ENCODE results near the gene PANX2. TPM values are rescaled to one million over a fixed set of nuclear protein-coding genes. Genes with fewer than 3 reads are reported as not detected.
"Not testable (repeated sequence)": the region's sequence is repeated elsewhere in the genome, so short reads cannot be mapped to it uniquely, and the experiment has no call there.

Gene PANX2
- total RNA-seq, 1 donor from 2014 or later: 0.43 TPM

DNA sequence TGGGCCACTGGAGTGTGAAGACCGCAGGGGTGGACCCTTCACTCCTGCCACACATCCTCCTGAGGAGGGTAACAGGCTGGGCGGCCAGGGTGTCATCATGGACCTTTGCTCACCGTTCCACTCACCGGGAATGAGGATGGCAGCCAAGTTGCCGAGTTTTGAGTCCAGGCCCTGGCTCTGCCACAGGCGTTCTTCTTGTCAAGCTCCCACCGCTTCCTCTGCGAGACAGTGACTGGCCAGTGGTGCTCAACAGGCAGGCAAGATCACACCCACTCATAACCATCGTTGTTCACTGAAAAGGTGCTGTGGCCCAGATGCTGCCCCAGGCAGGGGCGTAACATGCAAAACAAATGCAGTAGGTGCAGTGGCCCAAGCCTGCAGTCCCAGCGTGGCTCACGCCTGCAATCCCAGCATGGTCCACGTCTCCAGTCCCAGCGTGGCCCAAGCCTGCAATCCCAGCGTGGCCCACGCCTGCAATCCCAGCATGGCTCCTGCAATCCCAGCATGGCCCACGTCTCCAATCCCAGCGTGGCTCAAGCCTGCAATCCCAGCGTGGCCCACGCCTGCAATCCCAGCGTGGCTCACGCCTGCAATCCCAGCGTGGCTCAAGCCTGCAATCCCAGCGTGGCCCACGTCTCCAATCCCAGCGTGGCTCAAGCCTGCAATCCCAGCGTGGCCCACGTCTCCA lies 5.0 kb upstream of the PANX2 start:
- no peak for ATAC-seq (ENCODE audit: poor library complexity)
- DNase-seq: no peak
- intact Hi-C loops (cut with DNase I): no loop called here

DNA sequence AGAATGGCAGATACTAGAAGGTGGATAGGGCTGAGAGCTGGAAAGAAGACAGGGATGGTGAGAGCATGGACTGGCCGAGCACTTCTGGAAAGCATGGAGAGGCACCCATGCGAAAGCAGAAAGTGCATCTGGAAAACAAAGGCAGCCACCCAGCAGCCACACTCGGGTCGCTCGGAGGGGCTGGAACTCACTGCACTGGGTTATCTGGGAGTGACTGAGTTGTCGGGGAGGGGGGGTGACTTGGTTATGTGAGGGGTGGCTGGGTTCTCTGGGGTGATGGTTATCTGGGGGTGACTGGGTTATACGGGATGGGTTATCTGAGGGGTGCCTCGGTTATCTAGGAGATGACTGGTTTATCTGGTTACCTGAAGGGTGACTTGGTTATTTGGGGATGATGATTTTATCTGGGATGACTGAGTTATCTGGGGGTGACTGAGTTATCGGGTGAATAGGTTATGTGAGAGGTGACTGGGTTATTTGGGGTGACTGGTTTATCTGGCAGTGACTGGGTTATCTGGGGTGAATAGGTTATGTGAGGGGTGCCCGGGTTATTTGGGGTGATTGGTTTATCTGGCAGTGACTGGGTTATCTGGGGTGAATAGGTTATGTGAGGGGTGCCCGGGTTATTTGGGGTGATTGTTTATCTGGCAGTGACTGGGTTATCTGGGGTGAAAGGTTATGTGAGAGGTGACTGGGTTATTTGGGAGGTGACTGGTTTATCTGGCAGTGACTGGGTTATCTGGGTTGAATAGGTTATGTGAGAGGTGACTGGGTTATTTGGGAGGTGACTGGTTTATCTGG lies 2.6 kb upstream of the PANX2 start:
- ATAC-seq (ENCODE audit: poor library complexity) (no peak), DNase-seq (no peak)
- intact Hi-C loops (cut with DNase I): no loop called here

DNA sequence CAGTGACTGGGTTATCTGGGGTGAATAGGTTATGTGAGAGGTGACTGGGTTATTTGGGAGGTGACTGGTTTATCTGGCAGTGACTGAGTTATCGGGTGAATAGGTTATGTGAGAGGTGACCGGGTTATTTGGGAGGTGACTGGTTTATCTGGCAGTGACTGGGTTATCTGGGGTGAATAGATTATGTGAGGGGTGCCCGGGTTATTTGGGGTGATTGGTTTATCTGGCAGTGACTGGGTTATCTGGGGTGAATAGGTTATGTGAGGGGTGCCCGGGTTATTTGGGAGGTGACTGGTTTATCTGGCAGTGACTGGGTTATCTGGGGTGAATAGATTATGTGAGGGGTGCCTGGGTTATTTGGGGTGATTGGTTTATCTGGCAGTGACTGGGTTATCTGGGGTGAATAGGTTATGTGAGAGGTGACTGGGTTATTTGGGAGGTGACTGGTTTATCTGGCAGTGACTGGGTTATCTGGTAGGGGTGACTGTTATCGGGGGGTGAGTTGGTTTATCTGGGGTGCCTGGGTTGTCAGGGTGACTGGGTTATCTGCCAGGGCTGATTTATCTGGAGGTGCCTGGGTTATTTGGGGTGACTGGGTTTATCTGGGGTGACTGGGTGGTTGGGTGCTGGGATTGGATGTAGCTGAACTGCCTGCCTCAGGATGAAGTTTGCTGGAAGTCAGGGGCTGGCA lies 1.9 kb upstream of the PANX2 start:
- ATAC-seq (ENCODE audit: poor library complexity); intact Hi-C loops (cut with DNase I): not testable (repeated sequence)

DNA sequence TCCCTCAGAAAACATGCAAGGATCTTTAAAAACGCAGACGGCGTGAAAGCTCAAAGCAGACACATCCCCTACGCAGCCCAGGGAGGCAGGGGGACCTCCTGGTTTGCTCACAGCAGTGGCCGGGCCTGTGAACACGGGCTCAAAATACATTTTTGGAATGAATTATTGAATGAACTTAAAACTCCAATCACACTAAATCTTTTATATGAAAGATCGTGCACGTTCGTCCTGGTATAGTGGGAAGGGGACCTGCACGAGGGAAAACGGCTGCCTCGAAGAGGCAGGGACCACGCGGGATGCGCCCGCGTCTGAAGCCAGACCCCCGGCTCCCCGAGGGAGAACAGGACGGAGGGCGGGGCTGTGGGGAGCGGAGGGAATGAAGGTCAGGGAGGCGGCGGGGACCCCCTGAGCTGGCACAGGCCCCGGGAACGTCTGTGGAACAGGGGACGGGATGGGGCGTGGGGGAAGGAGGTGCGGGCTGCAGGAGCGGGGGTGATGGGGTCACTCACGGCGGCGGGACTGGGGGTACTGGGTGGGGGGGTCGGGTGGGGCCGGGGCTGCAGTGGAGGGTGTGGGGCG lies 1.3 kb upstream of the PANX2 start:
- ATAC-seq (ENCODE audit: poor library complexity) (no peak), DNase-seq (no peak)
- intact Hi-C loops (cut with DNase I): no loop called here

More for the DNA sequence above, 1.9 kb upstream of the PANX2 start:
- DNase-seq: not testable (repeated sequence)

DNA sequence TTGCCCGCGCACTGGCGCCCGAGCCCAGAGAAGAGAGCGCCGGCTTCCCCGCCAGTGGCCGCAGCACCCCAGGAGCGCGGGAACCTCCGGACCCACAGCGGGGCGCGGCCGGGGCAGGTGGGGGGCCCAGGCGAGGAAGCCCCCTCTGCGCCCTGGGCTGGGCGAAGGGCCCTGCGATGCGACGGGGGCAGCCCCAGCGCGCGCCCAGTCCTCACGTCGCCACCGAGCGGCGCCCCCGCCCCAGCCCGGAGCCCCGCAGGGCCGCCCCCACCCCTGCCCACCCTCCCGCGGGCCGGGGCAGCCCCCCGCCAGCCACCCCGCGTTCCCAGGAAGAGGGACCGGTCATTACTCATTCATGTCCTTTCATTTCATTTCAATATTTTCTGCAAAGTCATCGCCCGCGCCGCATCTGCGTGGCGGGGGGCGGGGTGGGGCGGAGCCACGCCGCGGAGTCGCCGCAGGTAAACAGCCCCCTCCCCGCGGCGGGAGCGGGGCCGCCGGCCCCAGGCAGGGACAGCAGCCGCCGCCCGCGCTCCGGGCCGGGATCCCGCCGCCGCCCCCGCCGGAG lies 673 bp upstream of the PANX2 start:
- no peak for DNase-seq
- intact Hi-C loops (cut with DNase I): no loop called here
- ATAC-seq (ENCODE audit: poor library complexity): no peak

DNA sequence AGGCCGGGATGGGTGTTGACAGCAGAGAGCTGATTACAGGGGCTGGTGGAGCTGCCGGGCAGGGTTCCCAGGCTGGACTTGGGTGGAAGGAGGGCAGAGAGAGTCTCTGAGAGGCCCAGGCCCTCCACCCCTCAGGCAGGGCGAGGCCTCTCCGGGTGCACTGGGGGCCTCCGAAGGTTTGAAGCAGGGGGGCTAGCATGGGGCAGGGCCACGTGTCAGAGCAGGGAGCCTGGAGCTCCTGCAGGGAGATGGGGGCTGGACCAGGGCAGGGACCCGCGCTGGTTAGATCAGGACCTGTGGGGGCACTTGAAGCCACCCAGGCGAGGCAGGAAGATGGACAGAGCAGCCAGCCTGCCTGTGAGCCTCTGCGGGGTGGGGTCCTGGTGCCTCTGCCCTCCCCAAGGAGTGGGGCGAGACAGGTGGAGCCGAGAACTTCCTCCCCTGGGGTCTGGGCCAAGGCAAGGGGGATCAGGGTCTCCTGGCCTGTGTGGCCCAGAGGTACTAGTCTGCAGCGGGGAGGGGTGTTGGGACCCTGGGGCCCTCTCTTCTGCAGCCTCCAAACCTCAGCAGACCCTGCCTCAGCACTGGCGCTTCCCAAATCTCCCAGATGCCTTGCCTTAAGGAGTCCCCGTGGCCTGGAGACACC lies 911 bp downstream of the PANX2 start:
- intact Hi-C loops (cut with DNase I): no loop called here
- DNase-seq (no peak), ATAC-seq (ENCODE audit: poor library complexity) (peak; percentile 58)

DNA sequence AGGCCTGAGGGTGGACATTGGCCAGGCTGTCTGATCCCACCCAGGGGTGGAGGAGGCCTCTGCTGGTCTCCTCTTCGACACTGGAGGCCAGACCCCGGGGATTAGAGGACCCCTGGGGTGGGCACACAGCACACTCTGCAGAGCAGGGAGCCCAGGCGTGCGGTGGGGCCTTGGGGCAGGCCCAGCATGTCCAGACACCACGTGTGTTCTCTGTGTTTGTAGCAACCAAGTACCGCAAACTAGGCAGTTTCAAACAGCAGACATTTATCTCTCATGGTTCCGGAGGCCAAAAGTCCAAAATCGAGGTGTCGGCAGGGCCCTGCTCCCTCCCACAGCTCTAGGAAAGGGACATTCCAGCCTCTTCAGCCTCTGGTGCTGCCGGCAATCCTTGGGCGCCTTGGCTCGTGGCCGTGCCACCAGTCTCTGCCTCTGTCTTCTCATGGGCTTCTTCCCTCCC lies 1.5 kb downstream of the PANX2 start:
- DNase-seq (no peak), ATAC-seq (ENCODE audit: poor library complexity) (no peak)

DNA sequence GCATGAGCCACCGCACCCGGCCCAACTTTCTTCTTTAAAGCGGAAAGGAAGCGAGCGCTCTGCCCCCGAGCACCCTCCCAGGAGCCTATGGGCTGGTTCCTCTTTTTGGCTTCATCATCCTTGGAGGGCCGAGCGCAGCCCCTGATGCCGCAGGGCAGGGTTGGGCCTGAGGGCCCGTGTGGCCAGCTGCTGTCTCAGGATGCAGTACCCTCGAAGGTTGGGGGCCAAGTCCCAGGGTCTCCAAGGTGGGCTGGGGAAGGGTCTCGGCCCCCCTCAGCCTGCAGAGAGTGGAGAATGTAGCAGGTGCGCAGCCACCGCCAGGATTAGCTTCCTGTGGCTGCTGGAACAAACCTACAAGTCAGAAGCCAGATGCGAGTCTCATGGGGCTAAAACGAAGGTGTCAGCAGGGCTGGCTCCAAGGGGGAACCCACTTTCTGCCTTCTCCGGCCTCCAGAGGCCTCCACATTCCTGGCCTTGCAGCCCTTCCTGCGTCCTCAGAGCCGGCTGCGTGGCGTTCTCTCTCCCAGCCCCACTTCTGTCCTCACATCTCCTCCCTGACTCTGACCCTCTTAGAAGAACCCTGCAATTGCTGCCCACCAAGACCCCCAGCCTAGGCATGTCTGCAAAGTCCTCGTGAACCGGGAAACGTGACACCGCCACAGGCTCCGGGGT lies 2.9 kb downstream of the PANX2 start:
- intact Hi-C loops (cut with DNase I): no loop called here
- DNase-seq (no peak), ATAC-seq (ENCODE audit: poor library complexity) (no peak)

More for the DNA sequence above, 1.5 kb downstream of the PANX2 start:
- intact Hi-C loops (cut with DNase I): no loop called here

DNA sequence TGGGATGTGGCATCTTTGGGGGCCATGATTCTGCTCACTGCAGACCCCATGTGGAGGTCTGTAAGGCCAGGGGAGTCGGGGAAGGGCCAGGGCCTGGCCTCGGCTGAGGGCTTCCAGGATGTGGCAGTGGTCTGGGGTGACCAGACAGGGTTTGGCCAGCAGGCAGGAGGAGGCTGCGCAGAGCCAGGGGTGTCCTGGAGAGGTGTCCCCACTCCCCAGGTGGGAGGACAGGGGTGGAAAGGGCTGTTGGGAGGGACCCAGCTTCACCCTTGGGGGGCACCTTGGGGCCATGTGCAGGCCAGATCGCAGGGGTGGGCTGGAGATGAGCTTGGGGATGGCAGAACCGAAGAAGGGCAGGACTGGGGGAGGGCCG lies 3.4 kb downstream of the PANX2 start:
- ATAC-seq (ENCODE audit: poor library complexity) (no peak), DNase-seq (no peak)
- intact Hi-C loops (cut with DNase I): no loop called here

DNA sequence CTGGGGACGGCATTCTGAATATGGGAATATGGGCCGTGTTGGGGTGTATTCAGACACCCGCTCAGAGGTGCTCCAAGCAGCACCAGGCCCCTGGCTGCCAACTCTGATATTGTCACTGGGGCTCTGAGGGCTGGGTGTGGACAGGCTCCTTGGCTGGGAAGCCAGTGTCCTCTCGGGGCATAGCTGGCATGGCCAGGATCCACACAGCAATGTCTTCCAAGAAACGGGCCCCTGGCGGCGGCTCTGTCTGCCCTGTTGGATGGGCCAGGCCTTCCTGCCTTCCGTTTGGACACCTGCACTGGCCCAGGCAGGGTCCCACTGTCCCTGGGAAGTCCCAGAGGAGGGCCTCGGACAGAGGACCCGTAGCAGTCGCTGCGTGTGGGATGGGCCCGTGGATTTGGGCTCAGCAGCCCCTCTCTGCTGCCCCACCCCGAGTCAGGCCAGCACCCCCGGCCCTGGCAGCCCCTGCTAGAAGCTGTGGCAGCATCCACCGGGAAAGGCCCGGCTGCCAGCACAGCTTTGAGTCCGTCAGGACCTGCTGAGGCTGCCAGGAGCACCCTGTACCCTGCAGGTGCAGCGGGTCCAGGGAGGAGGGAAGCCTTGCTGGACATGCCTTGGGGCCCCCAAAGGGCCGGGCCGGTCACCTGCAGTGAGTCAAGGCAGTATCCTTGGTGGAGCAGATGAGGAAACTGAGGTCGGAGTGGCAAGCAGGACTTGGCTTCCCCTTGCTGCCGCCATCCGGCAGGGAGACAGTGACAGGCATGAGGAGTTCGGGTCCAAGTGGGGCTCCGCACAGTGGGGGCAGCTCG lies 4.1 kb downstream of the PANX2 start:
- ATAC-seq (ENCODE audit: poor library complexity) (peak; percentile 70), DNase-seq (peak; percentile 48)
- intact Hi-C loops (cut with DNase I): no loop called here

DNA sequence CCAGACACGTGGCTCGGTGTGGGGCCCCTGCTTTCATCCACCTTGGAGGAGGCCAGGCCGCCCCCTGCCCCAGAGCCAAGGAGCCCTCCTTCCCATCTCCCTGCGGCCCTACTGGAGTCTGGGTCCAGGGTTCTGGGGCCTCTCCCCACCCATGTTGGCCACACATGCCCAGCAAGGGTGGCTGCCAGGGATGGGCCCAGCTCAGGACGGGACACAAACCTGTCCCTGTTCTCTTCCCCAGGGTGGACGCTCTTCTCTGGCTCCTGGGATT lies 4.6 kb downstream of the PANX2 start:
- intact Hi-C loops (cut with DNase I): no loop called here
- no peak for DNase-seq
- no peak for ATAC-seq (ENCODE audit: poor library complexity)

DNA sequence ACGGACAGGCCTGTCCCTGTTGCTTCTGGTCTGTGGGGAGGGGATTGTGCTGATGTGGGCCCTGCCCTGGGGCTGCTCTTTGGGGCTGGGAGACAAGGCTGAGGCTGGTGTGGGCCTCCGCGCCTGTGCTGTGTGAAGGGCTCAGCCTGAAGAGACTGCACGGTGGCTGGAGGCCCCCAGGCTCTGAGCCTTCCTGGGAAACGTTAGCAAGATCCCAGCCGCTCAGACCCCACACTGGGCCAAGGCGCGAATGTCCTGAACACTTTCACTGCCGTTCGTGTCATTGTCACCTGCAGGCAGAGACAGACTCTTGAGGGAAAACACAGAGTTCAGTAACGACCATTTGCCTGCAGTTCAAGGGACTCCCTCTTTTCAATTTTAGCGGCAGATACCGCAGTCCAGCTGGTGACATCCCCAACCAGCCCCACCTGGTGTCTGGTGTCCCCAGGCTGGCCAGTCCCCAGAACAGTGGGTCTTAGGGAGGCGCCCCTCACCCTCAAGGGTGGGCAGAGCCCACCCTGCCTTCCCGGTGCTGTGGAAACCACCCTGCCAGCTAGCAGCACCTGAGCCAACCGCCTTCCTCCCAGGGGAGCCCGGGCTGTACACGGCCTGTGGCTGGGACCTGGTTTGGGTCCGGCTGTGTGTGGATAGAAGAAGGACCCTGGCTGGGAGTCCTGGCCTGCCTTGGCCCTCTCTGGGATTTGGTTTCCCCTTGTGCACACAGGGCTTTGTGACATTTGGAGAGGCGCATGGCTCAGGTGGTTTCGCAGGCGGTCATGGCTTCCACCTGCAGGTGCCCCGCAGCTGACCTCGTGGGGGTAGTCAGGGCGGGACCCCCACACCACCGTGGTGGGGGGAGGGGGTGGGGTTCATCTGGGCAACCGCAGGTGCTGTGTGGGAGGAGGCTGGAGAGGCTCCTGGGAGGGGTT lies 5.7 kb downstream of the PANX2 start:
- DNase-seq: no peak

DNA sequence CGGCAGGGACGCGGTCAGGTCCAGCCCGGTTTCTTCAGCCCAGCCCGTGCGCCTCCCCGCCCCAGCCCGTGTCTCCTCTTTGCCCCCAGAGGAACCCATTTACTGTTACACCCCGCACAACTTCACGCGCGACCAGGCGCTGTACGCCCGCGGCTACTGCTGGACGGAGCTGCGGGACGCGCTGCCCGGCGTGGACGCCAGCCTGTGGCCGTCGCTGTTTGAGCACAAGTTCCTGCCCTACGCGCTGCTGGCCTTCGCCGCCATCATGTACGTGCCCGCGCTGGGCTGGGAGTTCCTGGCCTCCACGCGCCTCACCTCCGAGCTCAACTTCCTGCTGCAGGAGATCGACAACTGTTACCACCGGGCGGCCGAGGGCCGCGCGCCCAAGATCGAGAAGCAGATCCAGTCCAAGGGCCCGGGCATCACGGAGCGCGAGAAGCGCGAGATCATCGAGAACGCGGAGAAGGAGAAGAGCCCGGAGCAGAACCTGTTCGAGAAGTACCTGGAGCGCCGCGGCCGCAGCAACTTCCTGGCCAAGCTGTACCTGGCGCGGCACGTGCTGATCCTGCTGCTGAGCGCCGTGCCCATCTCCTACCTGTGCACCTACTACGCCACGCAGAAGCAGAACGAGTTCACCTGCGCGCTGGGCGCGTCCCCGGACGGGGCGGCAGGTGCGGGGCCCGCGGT lies 6.5 kb downstream of the PANX2 start:
- DNase-seq: no peak
- no peak for ATAC-seq (ENCODE audit: poor library complexity)
- intact Hi-C loops (cut with DNase I): no loop called here

More for the DNA sequence above, 5.7 kb downstream of the PANX2 start:
- ATAC-seq (ENCODE audit: poor library complexity): no peak
- intact Hi-C loops (cut with DNase I): no loop called here

DNA sequence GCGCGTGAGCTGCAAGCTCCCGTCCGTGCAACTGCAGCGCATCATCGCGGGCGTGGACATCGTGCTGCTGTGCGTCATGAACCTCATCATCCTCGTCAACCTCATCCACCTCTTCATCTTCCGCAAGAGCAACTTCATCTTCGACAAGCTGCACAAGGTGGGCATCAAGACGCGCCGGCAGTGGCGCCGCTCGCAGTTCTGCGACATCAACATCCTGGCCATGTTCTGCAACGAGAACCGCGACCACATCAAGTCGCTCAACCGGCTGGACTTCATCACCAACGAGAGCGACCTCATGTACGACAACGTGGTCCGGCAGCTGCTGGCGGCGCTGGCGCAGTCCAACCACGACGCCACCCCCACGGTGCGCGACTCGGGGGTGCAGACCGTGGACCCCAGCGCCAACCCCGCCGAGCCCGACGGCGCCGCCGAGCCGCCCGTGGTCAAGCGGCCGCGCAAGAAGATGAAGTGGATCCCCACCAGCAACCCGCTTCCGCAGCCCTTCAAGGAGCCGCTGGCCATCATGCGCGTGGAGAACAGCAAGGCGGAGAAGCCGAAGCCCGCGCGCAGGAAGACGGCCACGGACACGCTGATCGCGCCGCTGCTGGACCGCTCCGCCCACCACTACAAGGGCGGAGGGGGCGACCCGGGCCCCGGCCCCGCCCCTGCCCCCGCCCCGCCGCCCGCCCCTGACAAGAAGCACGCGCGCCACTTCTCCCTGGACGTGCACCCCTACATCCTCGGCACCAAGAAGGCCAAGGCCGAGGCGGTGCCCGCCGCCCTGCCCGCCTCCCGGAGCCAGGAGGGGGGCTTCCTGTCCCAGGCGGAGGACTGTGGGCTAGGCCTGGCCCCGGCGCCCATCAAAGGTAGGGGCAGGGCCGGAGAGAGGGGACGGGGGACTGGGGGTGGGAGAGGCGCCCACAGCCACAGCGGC lies 7.3 kb downstream of the PANX2 start:
- intact Hi-C loops (cut with DNase I): no loop called here
- no peak for ATAC-seq (ENCODE audit: poor library complexity)
- no peak for DNase-seq

DNA sequence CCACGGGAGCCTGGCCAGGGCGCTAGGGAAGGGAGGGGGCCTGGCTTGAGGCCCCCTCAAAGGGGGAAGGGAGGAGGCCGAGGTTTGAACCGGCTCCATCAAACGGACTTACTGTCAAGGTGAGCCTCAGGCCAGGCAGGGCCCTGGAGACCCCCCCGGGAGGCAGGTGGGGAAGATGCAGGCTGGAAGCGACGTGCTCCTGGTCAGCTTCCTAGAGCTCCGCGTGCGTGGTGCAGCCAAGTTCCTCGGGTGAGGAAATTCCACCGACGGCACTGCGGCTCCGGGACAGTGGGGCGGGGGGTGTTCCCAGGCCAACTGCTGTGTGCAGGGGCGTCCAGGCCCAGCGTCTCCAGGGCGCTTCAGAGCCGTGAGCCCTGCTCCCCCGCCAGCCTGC lies 7.9 kb downstream of the PANX2 start:
- intact Hi-C loops (cut with DNase I): no loop called here
- DNase-seq (no peak), ATAC-seq (ENCODE audit: poor library complexity) (no peak)

All from Right ventricle myocardium superior (tissue), 1 donor.